Measurements from ENCODE around the gene MYRF. TPM values are rescaled to one million over a fixed set of nuclear protein-coding genes. Genes with fewer than 3 reads are reported as not detected.
A peak's percentile ranks its signal among the peaks of the same experiment; 100 is the strongest.

The MYRF gene
- total RNA-seq, 2 donors from 2014 or later = 2.2 to 2.9 TPM

- no peaks in the 10 kb centered on the region for H3K27me3 Mint-ChIP-seq (ENCODE audit: low read depth)
- peak; percentile 53 to 66 for ATAC-seq (replicated peaks in 1 of 2)
- H3K4me1 Mint-ChIP-seq (ENCODE audit: low read depth) = peaks cover 56% of the 10 kb centered on the region
- DNase-seq = peak; percentile 55 to 72
- peaks cover 0 to 2% of the 10 kb centered on the region in 2 donors for H3K36me3 Mint-ChIP-seq (ENCODE audit: insufficient read depth in 2 of 2)
- peak overlapping the region; percentile 89 to 93 for H3K4me3 Mint-ChIP-seq
- no peaks in the 10 kb centered on the region for H3K9me3 Mint-ChIP-seq
- H3K27ac Mint-ChIP-seq = no peak overlapping the region
Measured at GRCh38 chr11:61828629-61829407, 76.4 kb downstream of the MYRF start.

GRCh38 chr11:61829806-61830205, 77.4 kb downstream of the MYRF start:
- Mint-ChIP-seq H3K4me1 (ENCODE audit: low read depth) (peaks cover 66% of the 10 kb centered on the region), H3K9me3 (no peaks in the 10 kb centered on the region), H3K36me3 (ENCODE audit: insufficient read depth in 2 of 2) (peaks cover 0 to 2% of the 10 kb centered on the region in 2 donors), H3K27me3 (ENCODE audit: low read depth) (no peaks in the 10 kb centered on the region), H3K27ac (no peak overlapping the region), H3K4me3 (peak overlapping the region; percentile 89 to 93)
- DNase-seq (no peak), ATAC-seq (replicated peaks in 1 of 2) (no peak)

GRCh38 chr11:61830237-61831105, 78.0 kb downstream of the MYRF start:
- Mint-ChIP-seq H3K27ac (no peak overlapping the region), H3K9me3 (no peaks in the 10 kb centered on the region), H3K27me3 (ENCODE audit: low read depth) (no peaks in the 10 kb centered on the region), H3K36me3 (ENCODE audit: insufficient read depth in 2 of 2) (peaks cover 0 to 2% of the 10 kb centered on the region in 2 donors), H3K4me3 (peak overlapping the region; percentile 67 to 93), H3K4me1 (ENCODE audit: low read depth) (peaks cover 73% of the 10 kb centered on the region)
- ATAC-seq (replicated peaks in 1 of 2) = no peak
- no peak for DNase-seq

GRCh38 chr11:61832207-61832606, 79.8 kb downstream of the MYRF start:
- DNase-seq (no peak), ATAC-seq (replicated peaks in 1 of 2) (no peak)
- Mint-ChIP-seq H3K4me3 (no peak overlapping the region), H3K9me3 (no peaks in the 10 kb centered on the region), H3K27me3 (ENCODE audit: low read depth) (no peaks in the 10 kb centered on the region), H3K27ac (no peak overlapping the region), H3K4me1 (ENCODE audit: low read depth) (peaks cover 69% of the 10 kb centered on the region), H3K36me3 (ENCODE audit: insufficient read depth in 2 of 2) (peaks cover 0 to 2% of the 10 kb centered on the region in 2 donors)

GRCh38 chr11:61832754-61833153, 80.3 kb downstream of the MYRF start:
- no peak overlapping the region for H3K4me3 Mint-ChIP-seq
- peaks cover 68% of the 10 kb centered on the region for H3K4me1 Mint-ChIP-seq (ENCODE audit: low read depth)
- ATAC-seq (replicated peaks in 1 of 2) (no peak), DNase-seq (no peak)
- no peak overlapping the region for H3K27ac Mint-ChIP-seq
- H3K9me3 Mint-ChIP-seq = no peaks in the 10 kb centered on the region
- H3K36me3 Mint-ChIP-seq (ENCODE audit: insufficient read depth in 2 of 2) = peaks cover 0 to 2% of the 10 kb centered on the region in 2 donors
- no peaks in the 10 kb centered on the region for H3K27me3 Mint-ChIP-seq (ENCODE audit: low read depth)

GRCh38 chr11:61833471-61833870, 81.0 kb downstream of the MYRF start:
- Mint-ChIP-seq H3K27me3 (ENCODE audit: low read depth) (no peaks in the 10 kb centered on the region), H3K4me3 (peak overlapping the region; percentile 62 to 74), H3K27ac (peak overlapping the region; percentile 51), H3K9me3 (no peaks in the 10 kb centered on the region), H3K36me3 (ENCODE audit: insufficient read depth in 2 of 2) (peaks cover 0 to 2% of the 10 kb centered on the region in 2 donors), H3K4me1 (ENCODE audit: low read depth) (peaks cover 62% of the 10 kb centered on the region)
- ATAC-seq (replicated peaks in 1 of 2) (peak in 1 of 2 donors; percentile 43), DNase-seq (peak in 1 of 2 donors; percentile 40)

- Mint-ChIP-seq H3K27me3 (ENCODE audit: low read depth) (no peaks in the 10 kb centered on the region), H3K4me3 (peak overlapping the region; percentile 11 to 74), H3K27ac (no peak overlapping the region), H3K4me1 (ENCODE audit: low read depth) (peaks cover 62% of the 10 kb centered on the region), H3K36me3 (ENCODE audit: insufficient read depth in 2 of 2) (peaks cover 0 to 2% of the 10 kb centered on the region in 2 donors), H3K9me3 (no peaks in the 10 kb centered on the region)
- DNase-seq = no peak
- no peak for ATAC-seq (replicated peaks in 1 of 2)
Measured at GRCh38 chr11:61833926-61834277, 81.5 kb downstream of the MYRF start.

GRCh38 chr11:61834278-61835048, 82.0 kb downstream of the MYRF start:
- DNase-seq (peak; percentile 54 to 66), ATAC-seq (replicated peaks in 1 of 2) (peak; percentile 91 to 94)
- Mint-ChIP-seq H3K4me1 (ENCODE audit: low read depth) (peaks cover 58% of the 10 kb centered on the region), H3K27ac (no peak overlapping the region), H3K36me3 (ENCODE audit: insufficient read depth in 2 of 2) (peaks cover 0 to 6% of the 10 kb centered on the region in 2 donors), H3K9me3 (no peaks in the 10 kb centered on the region), H3K27me3 (ENCODE audit: low read depth) (no peaks in the 10 kb centered on the region), H3K4me3 (peak overlapping the region; percentile 26 to 74)

GRCh38 chr11:61836193-61836592, 83.8 kb downstream of the MYRF start:
- H3K27ac Mint-ChIP-seq = no peak overlapping the region
- H3K36me3 Mint-ChIP-seq (ENCODE audit: insufficient read depth in 2 of 2) = peaks cover 0 to 10% of the 10 kb centered on the region in 2 donors
- no peaks in the 10 kb centered on the region for H3K9me3 Mint-ChIP-seq
- peaks cover 43% of the 10 kb centered on the region for H3K4me1 Mint-ChIP-seq (ENCODE audit: low read depth)
- ATAC-seq (replicated peaks in 1 of 2) (no peak), DNase-seq (no peak)
- H3K27me3 Mint-ChIP-seq (ENCODE audit: low read depth) = no peaks in the 10 kb centered on the region
- peak overlapping the region in 1 of 2 donors; percentile 13 for H3K4me3 Mint-ChIP-seq

GRCh38 chr11:61837411-61838005, 85.1 kb downstream of the MYRF start:
- no peaks in the 10 kb centered on the region for H3K27me3 Mint-ChIP-seq (ENCODE audit: low read depth)
- no peak overlapping the region for H3K27ac Mint-ChIP-seq
- peaks cover 0 to 14% of the 10 kb centered on the region in 2 donors for H3K36me3 Mint-ChIP-seq (ENCODE audit: insufficient read depth in 2 of 2)
- DNase-seq (no peak), ATAC-seq (replicated peaks in 1 of 2) (no peak)
- no peaks in the 10 kb centered on the region for H3K9me3 Mint-ChIP-seq
- H3K4me3 Mint-ChIP-seq = no peak overlapping the region
- peaks cover 34% of the 10 kb centered on the region for H3K4me1 Mint-ChIP-seq (ENCODE audit: low read depth)
